Measurements from ENCODE around the gene DCK.

GRCh38 chr4:70969076-70969475 is 24.4 kb upstream of the DCK start:
- no peak for TF ChIP-seq POLR2A (IDR thresholded peaks at IDR 0.05)
- TF ChIP-seq CTCF (IDR thresholded peaks at IDR 0.05 in 8 of 11, conservative IDR thresholded peaks at IDR 0.05 in 3 of 11): no peak
- no peak for TF ChIP-seq POLR2AphosphoS5 (IDR thresholded peaks at IDR 0.05)
